ENCODE results near the gene KCNN3.

Gene KCNN3

GRCh38 chr1:154813300-154813816 lies 56.7 kb downstream of the KCNN3 start:
- no peak for TF ChIP-seq ZNF565 (CRISPR knock-in tag; conservative IDR thresholded peaks at IDR 0.05; ENCODE audit: low read depth)
- TF ChIP-seq ZC3H10 (CRISPR knock-in tag; IDR thresholded peaks at IDR 0.05) = no peak
- no peak for TF ChIP-seq TCF4 (CRISPR knock-in tag; IDR thresholded peaks at IDR 0.05; ENCODE audit: borderline replicate concordance)
- TF ChIP-seq RARB (CRISPR knock-in tag; IDR thresholded peaks at IDR 0.05) = no peak
- no peak for TF ChIP-seq CREB5 (CRISPR knock-in tag; IDR thresholded peaks at IDR 0.05; ENCODE audit: low read depth)
- no peak for TF ChIP-seq ZFP3 (CRISPR knock-in tag; IDR thresholded peaks at IDR 0.05)
- TF ChIP-seq, protein P1, sequence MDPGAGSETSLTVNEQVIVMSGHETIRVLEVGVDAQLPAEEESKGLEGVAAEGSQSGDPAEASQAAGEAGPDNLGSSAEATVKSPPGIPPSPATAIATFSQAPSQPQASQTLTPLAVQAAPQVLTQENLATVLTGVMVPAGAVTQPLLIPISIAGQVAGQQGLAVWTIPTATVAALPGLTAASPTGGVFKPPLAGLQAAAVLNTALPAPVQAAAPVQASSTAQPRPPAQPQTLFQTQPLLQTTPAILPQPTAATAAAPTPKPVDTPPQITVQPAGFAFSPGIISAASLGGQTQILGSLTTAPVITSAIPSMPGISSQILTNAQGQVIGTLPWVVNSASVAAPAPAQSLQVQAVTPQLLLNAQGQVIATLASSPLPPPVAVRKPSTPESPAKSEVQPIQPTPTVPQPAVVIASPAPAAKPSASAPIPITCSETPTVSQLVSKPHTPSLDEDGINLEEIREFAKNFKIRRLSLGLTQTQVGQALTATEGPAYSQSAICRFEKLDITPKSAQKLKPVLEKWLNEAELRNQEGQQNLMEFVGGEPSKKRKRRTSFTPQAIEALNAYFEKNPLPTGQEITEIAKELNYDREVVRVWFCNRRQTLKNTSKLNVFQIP (CRISPR knock-in tag; IDR thresholded peaks at IDR 0.05; ENCODE audit: borderline replicate concordance, low read depth) = no peak
- no peak for TF ChIP-seq TOX (CRISPR knock-in tag; IDR thresholded peaks at IDR 0.05; ENCODE audit: borderline replicate concordance)
- TF ChIP-seq, protein P2, sequence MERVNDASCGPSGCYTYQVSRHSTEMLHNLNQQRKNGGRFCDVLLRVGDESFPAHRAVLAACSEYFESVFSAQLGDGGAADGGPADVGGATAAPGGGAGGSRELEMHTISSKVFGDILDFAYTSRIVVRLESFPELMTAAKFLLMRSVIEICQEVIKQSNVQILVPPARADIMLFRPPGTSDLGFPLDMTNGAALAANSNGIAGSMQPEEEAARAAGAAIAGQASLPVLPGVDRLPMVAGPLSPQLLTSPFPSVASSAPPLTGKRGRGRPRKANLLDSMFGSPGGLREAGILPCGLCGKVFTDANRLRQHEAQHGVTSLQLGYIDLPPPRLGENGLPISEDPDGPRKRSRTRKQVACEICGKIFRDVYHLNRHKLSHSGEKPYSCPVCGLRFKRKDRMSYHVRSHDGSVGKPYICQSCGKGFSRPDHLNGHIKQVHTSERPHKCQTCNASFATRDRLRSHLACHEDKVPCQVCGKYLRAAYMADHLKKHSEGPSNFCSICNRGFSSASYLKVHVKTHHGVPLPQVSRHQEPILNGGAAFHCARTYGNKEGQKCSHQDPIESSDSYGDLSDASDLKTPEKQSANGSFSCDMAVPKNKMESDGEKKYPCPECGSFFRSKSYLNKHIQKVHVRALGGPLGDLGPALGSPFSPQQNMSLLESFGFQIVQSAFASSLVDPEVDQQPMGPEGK (CRISPR knock-in tag; IDR thresholded peaks at IDR 0.05; ENCODE audit: borderline replicate concordance) = no peak
- no peak for TF ChIP-seq SNAI2 (CRISPR knock-in tag; IDR thresholded peaks at IDR 0.05)
- no peak for TF ChIP-seq ARNTL (CRISPR knock-in tag; IDR thresholded peaks at IDR 0.05; ENCODE audit: borderline replicate concordance, low read depth)
- TF ChIP-seq ISL1 (CRISPR knock-in tag; IDR thresholded peaks at IDR 0.05) = no peak
- no peak for TF ChIP-seq ZFP30 (CRISPR knock-in tag; IDR thresholded peaks at IDR 0.05)
- no peak for TF ChIP-seq CSDC2 (CRISPR knock-in tag; IDR thresholded peaks at IDR 0.05)
- TF ChIP-seq ZNF70 (CRISPR knock-in tag; IDR thresholded peaks at IDR 0.05) = no peak

DNA sequence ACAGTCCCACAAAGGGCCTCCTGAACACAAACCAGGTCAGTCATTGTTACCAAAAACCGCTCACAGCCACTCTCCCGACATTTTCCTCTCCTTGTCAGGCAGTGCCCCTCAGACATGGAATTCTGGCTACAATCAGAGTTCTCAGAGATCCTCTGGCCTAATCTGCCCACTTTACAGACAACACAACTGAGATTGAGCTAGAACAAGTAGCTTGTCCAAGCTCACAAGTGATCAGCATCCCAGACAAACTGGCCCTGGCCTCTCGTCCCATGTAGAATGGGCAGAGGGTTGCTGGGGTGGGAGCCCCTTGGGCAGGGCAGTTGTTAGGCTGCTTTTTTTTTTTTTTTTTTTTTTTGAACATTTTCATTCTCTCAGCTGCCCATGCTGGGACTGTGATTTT lies 57.2 kb downstream of the KCNN3 start:
- no peak for ATAC-seq
- TF ChIP-seq PPARA (CRISPR knock-in tag; IDR thresholded peaks at IDR 0.05; ENCODE audit: borderline replicate concordance) (no peak), ZC3H10 (CRISPR knock-in tag; IDR thresholded peaks at IDR 0.05) (no peak), CSDC2 (CRISPR knock-in tag; IDR thresholded peaks at IDR 0.05) (no peak)

More at GRCh38 chr1:154813300-154813816, 56.7 kb downstream of the KCNN3 start:
- no peak for ATAC-seq

GRCh38 chr1:154810571-154810970 lies 59.5 kb downstream of the KCNN3 start:
- TF ChIP-seq BACH2 (CRISPR knock-in tag; IDR thresholded peaks at IDR 0.05; ENCODE audit: borderline replicate concordance) (no peak), TCF4 (CRISPR knock-in tag; IDR thresholded peaks at IDR 0.05; ENCODE audit: borderline replicate concordance) (no peak), TOX (CRISPR knock-in tag; IDR thresholded peaks at IDR 0.05; ENCODE audit: borderline replicate concordance) (no peak)
- TF ChIP-seq, protein P2 (CRISPR knock-in tag; IDR thresholded peaks at IDR 0.05; ENCODE audit: borderline replicate concordance) = no peak
- no peak for ATAC-seq

GRCh38 chr1:154809436-154810413 lies 60.4 kb downstream of the KCNN3 start:
- peak; percentile 90 for ATAC-seq
- TF ChIP-seq ARNTL (CRISPR knock-in tag; IDR thresholded peaks at IDR 0.05; ENCODE audit: borderline replicate concordance, low read depth) (no peak), PPARA (CRISPR knock-in tag; IDR thresholded peaks at IDR 0.05; ENCODE audit: borderline replicate concordance) (no peak), GLIS3 (CRISPR knock-in tag; IDR thresholded peaks at IDR 0.05) (no peak), ZNF8 (CRISPR knock-in tag; IDR thresholded peaks at IDR 0.05) (no peak), ISL1 (CRISPR knock-in tag; IDR thresholded peaks at IDR 0.05) (no peak)
- TF ChIP-seq, protein P3, sequence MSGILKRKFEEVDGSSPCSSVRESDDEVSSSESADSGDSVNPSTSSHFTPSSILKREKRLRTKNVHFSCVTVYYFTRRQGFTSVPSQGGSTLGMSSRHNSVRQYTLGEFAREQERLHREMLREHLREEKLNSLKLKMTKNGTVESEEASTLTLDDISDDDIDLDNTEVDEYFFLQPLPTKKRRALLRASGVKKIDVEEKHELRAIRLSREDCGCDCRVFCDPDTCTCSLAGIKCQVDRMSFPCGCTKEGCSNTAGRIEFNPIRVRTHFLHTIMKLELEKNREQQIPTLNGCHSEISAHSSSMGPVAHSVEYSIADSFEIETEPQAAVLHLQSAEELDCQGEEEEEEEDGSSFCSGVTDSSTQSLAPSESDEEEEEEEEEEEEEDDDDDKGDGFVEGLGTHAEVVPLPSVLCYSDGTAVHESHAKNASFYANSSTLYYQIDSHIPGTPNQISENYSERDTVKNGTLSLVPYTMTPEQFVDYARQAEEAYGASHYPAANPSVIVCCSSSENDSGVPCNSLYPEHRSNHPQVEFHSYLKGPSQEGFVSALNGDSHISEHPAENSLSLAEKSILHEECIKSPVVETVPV (CRISPR knock-in tag; IDR thresholded peaks at IDR 0.05) = no peak
- TF ChIP-seq, protein P4, sequence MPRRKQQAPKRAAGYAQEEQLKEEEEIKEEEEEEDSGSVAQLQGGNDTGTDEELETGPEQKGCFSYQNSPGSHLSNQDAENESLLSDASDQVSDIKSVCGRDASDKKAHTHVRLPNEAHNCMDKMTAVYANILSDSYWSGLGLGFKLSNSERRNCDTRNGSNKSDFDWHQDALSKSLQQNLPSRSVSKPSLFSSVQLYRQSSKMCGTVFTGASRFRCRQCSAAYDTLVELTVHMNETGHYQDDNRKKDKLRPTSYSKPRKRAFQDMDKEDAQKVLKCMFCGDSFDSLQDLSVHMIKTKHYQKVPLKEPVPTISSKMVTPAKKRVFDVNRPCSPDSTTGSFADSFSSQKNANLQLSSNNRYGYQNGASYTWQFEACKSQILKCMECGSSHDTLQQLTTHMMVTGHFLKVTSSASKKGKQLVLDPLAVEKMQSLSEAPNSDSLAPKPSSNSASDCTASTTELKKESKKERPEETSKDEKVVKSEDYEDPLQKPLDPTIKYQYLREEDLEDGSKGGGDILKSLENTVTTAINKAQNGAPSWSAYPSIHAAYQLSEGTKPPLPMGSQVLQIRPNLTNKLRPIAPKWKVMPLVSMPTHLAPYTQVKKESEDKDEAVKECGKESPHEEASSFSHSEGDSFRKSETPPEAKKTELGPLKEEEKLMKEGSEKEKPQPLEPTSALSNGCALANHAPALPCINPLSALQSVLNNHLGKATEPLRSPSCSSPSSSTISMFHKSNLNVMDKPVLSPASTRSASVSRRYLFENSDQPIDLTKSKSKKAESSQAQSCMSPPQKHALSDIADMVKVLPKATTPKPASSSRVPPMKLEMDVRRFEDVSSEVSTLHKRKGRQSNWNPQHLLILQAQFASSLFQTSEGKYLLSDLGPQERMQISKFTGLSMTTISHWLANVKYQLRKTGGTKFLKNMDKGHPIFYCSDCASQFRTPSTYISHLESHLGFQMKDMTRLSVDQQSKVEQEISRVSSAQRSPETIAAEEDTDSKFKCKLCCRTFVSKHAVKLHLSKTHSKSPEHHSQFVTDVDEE (CRISPR knock-in tag; IDR thresholded peaks at IDR 0.05) = no peak
- TF ChIP-seq, protein P2 (CRISPR knock-in tag; IDR thresholded peaks at IDR 0.05; ENCODE audit: borderline replicate concordance) = no peak

All from SK-N-SH treated with all-trans-retinoic acid at 6 μM for 48 hours (cell line).